OCI-LY1 (cell line): Measurements from ENCODE around the gene MAP2K2.
"Not testable (repeated sequence)": the region's sequence is repeated elsewhere in the genome, so short reads cannot be mapped to it uniquely, and the experiment has no call there.

Experiments
- H2AFZ ChIP-seq: fragments of 200-600 bp; sonication (generic), shearing (Covaris generic); 2 replicates; pipeline ENCODE4 v1.6.0; 2014; ENCODE audit warnings: antibody characterized with exemption, mild to moderate bottlenecking, low read length
- H3F3A ChIP-seq: fragments of 200-600 bp; sonication (generic), shearing (Covaris generic); 2 replicates; pipeline ENCODE4 v1.6.0; 2014; ENCODE audit warnings: mild to moderate bottlenecking, antibody characterized with exemption, low read length, moderate library complexity; ENCODE audit not compliant: insufficient read depth
- H3K27ac ChIP-seq: fragments of 200-600 bp; sonication (generic); 2 replicates; pipeline ENCODE4 v1.5.1; 2014; ENCODE audit warnings: low read length, mixed run types, mild to moderate bottlenecking, low read depth; ENCODE audit not compliant: poor library complexity, severe bottlenecking
- H3K27me3 ChIP-seq: fragments of 200-600 bp; sonication (generic); 2 replicates; pipeline ENCODE4 v1.6.0; 2014; ENCODE audit warnings: antibody characterized with exemption, mild to moderate bottlenecking, low read length, moderate library complexity; ENCODE audit not compliant: insufficient read depth
- H3K36me3 ChIP-seq: fragments of 200-600 bp; sonication (generic); 2 replicates; pipeline ENCODE4 v1.6.1; 2014; ENCODE audit warnings: mild to moderate bottlenecking, antibody characterized with exemption, low read length, moderate library complexity, mixed read lengths; ENCODE audit not compliant: insufficient read depth
- H3K4me1 ChIP-seq: fragments of 200-600 bp; sonication (generic); 2 replicates; pipeline ENCODE4 v1.5.1; 2014; ENCODE audit warnings: mild to moderate bottlenecking, low read length, moderate library complexity; ENCODE audit not compliant: insufficient read depth, severe bottlenecking
- H3K4me2 ChIP-seq: fragments of 200-600 bp; sonication (generic), shearing (Covaris generic); 2 replicates; pipeline ENCODE4 v1.6.1; 2014; ENCODE audit warnings: low read length
- H3K4me3 ChIP-seq: fragments of 200-600 bp; sonication (generic); 2 replicates; pipeline ENCODE4 v1.5.1; 2014; ENCODE audit warnings: low read length, low read depth, mild to moderate bottlenecking, mixed read lengths; ENCODE audit not compliant: poor library complexity, severe bottlenecking
- H3K79me2 ChIP-seq: fragments of 200-600 bp; shearing (Covaris generic); 2 replicates; pipeline ENCODE4 v1.6.1; 2016; ENCODE audit warnings: mixed run types, low read length, mixed read lengths; ENCODE audit not compliant: insufficient read depth
- H3K9ac ChIP-seq: fragments of 200-600 bp; sonication (generic), shearing (Covaris generic); 2 replicates; pipeline ENCODE4 v1.6.1; 2014; ENCODE audit warnings: mild to moderate bottlenecking, low read length, mixed read lengths
- H3K9me2 ChIP-seq: fragments of 200-600 bp; sonication (generic), shearing (Covaris generic); 2 replicates; pipeline ENCODE4 v1.6.1; 2014; ENCODE audit warnings: low read depth, mild to moderate bottlenecking, low read length, mixed read lengths
- H3K9me3 ChIP-seq: fragments of 200-600 bp; shearing (Covaris generic); 2 replicates; pipeline ENCODE4 v1.6.1; 2014; ENCODE audit warnings: low read length, mixed read lengths
- H4K20me1 ChIP-seq: fragments of 200-600 bp; sonication (generic), shearing (Covaris generic); 2 replicates; pipeline ENCODE4 v1.6.0; 2016; ENCODE audit warnings: mild to moderate bottlenecking, low read length; ENCODE audit not compliant: insufficient read depth
- EZH2 ChIP-seq: fragments of 200-600 bp; sonication (generic), shearing (Covaris generic); IDR thresholded peaks from 2 replicates; pipeline ENCODE4 v1.8.0; 2017; ENCODE audit warnings: borderline replicate concordance, mixed run types, mild to moderate bottlenecking, antibody characterized with exemption, low read length, moderate library complexity, mixed read lengths
- TF ChIP-seq, protein P1 (sequence below): fragments of 200-600 bp; sonication (generic), shearing (Covaris generic); IDR thresholded peaks from 2 replicates; pipeline ENCODE4 v1.5.1; 2017; ENCODE audit warnings: mild to moderate bottlenecking, antibody characterized with exemption, low read length, moderate library complexity, mixed read lengths

The MAP2K2 gene

GRCh38 chr19:4127322-4127721 is 3.4 kb upstream of the MAP2K2 start:
- not testable (repeated sequence) for H3K36me3 ChIP-seq, H3F3A ChIP-seq, H3K4me3 ChIP-seq, H2AFZ ChIP-seq, H4K20me1 ChIP-seq, H3K9me3 ChIP-seq, H3K9ac ChIP-seq, H3K4me2 ChIP-seq, H3K27ac ChIP-seq, H3K27me3 ChIP-seq, H3K9me2 ChIP-seq
- H3K79me2 ChIP-seq = peaks cover 13% of the 10 kb centered on the region
- peaks cover 14% of the 10 kb centered on the region for H3K4me1 ChIP-seq

GRCh38 chr19:4124638-4125037 is 716 bp upstream of the MAP2K2 start:
- peaks cover 3% of the 10 kb centered on the region; the same call in 1 of the 2 replicates for H3K36me3 ChIP-seq
- H3K27ac ChIP-seq = no peak overlapping the region
- no peaks in the 10 kb centered on the region for H3K27me3 ChIP-seq
- peaks cover 13% of the 10 kb centered on the region for H3K79me2 ChIP-seq
- H3K9me3 ChIP-seq = no peaks in the 10 kb centered on the region
- H4K20me1 ChIP-seq = no peaks in the 10 kb centered on the region
- peaks cover 28% of the 10 kb centered on the region for H3K4me1 ChIP-seq
- peak overlapping the region; percentile 78 for H3K4me2 ChIP-seq
- H3K4me3 ChIP-seq = peak overlapping the region; percentile 90
- H2AFZ ChIP-seq = peak overlapping the region; percentile 66; the same call in 1 of the 2 replicates
- peak overlapping the region; percentile 69 for H3K9ac ChIP-seq
- H3F3A ChIP-seq = no peaks in the 10 kb centered on the region
- no peak for TF ChIP-seq EZH2
- TF ChIP-seq, protein P1, sequence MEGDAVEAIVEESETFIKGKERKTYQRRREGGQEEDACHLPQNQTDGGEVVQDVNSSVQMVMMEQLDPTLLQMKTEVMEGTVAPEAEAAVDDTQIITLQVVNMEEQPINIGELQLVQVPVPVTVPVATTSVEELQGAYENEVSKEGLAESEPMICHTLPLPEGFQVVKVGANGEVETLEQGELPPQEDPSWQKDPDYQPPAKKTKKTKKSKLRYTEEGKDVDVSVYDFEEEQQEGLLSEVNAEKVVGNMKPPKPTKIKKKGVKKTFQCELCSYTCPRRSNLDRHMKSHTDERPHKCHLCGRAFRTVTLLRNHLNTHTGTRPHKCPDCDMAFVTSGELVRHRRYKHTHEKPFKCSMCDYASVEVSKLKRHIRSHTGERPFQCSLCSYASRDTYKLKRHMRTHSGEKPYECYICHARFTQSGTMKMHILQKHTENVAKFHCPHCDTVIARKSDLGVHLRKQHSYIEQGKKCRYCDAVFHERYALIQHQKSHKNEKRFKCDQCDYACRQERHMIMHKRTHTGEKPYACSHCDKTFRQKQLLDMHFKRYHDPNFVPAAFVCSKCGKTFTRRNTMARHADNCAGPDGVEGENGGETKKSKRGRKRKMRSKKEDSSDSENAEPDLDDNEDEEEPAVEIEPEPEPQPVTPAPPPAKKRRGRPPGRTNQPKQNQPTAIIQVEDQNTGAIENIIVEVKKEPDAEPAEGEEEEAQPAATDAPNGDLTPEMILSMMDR = no peak
- H3K9me2 ChIP-seq = no peaks in the 10 kb centered on the region

GRCh38 chr19:4122480-4122879 is 1.4 kb downstream of the MAP2K2 start:
- no peak overlapping the region for H2AFZ ChIP-seq
- peak overlapping the region; percentile 99 for H3K4me2 ChIP-seq
- H3K4me1 ChIP-seq = peaks cover 28% of the 10 kb centered on the region
- peaks cover 13% of the 10 kb centered on the region for H3K79me2 ChIP-seq
- H3K36me3 ChIP-seq = peaks cover 7% of the 10 kb centered on the region; the same call in 1 of the 2 replicates
- H3K4me3 ChIP-seq = peak overlapping the region; percentile 90
- no peaks in the 10 kb centered on the region for H3K9me3 ChIP-seq
- no peak for TF ChIP-seq EZH2
- TF ChIP-seq, protein P1 = no peak
- no peaks in the 10 kb centered on the region for H3K27me3 ChIP-seq
- no peak overlapping the region for H3K27ac ChIP-seq
- no peaks in the 10 kb centered on the region for H3F3A ChIP-seq
- H4K20me1 ChIP-seq = no peaks in the 10 kb centered on the region
- H3K9me2 ChIP-seq = no peaks in the 10 kb centered on the region
- peak overlapping the region; percentile 92 for H3K9ac ChIP-seq

DNA sequence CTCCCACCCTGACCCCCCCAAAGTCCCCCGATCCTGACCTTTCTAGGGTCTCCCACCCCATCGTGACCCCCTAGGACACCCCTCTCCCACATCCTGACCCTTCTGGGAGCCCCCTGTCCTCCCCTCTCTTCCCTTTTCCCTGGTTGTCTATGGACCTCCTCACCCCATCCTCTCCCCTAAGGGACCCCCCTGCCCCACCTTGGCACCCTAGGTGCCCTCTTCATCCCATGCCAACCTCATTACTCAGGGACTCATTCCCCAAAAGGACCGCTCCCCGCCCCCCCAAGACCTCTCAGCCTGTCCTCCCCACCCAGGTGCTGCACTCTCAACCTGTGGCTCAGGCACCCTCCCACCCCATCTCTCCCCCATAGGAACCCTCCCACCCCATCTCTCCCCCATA is 2.1 kb downstream of the MAP2K2 start:
- Histone ChIP-seq H3K36me3 (peaks cover 14% of the 10 kb centered on the region), H3K4me1 (peaks cover 28% of the 10 kb centered on the region), H3K4me2 (no peak overlapping the region), H3K9ac (no peak overlapping the region), H3K9me2 (no peaks in the 10 kb centered on the region), H3F3A (no peaks in the 10 kb centered on the region), H2AFZ (no peak overlapping the region), H3K79me2 (peaks cover 13% of the 10 kb centered on the region), H3K4me3 (no peak overlapping the region), H3K27ac (no peak overlapping the region), H4K20me1 (no peaks in the 10 kb centered on the region), H3K27me3 (no peaks in the 10 kb centered on the region), H3K9me3 (no peaks in the 10 kb centered on the region)
- TF ChIP-seq, protein P1 = no peak
- TF ChIP-seq EZH2 = no peak
